Fibroblast of skin of scalp (primary cell): Measurements from ENCODE around the gene EI24. TPM values are rescaled to one million over a fixed set of nuclear protein-coding genes. Genes with fewer than 3 reads are reported as not detected.
"Not testable (repeated sequence)": the region's sequence is repeated elsewhere in the genome, so short reads cannot be mapped to it uniquely, and the experiment has no call there.

Experiments used
- DNase-seq: peaks from one replicate; pipeline ENCODE4 v3.0.0-alpha.2; 2013
- polyA plus RNA-seq, 2 experiments: library from polyadenylated mRNA; unstranded; fragments of 120-200 nt; gene quantifications; one replicate each; pipeline ENCODE4 v1.2.1, GENCODE V29; 2013; ENCODE audit not compliant: insufficient read length in 2 of 2

EI24 gene
- polyA plus RNA-seq (2013, experiment 1 of 2; ENCODE audit: insufficient read length), result 105 TPM
- polyA plus RNA-seq (2013, experiment 2 of 2; ENCODE audit: insufficient read length), result 118 TPM

DNA sequence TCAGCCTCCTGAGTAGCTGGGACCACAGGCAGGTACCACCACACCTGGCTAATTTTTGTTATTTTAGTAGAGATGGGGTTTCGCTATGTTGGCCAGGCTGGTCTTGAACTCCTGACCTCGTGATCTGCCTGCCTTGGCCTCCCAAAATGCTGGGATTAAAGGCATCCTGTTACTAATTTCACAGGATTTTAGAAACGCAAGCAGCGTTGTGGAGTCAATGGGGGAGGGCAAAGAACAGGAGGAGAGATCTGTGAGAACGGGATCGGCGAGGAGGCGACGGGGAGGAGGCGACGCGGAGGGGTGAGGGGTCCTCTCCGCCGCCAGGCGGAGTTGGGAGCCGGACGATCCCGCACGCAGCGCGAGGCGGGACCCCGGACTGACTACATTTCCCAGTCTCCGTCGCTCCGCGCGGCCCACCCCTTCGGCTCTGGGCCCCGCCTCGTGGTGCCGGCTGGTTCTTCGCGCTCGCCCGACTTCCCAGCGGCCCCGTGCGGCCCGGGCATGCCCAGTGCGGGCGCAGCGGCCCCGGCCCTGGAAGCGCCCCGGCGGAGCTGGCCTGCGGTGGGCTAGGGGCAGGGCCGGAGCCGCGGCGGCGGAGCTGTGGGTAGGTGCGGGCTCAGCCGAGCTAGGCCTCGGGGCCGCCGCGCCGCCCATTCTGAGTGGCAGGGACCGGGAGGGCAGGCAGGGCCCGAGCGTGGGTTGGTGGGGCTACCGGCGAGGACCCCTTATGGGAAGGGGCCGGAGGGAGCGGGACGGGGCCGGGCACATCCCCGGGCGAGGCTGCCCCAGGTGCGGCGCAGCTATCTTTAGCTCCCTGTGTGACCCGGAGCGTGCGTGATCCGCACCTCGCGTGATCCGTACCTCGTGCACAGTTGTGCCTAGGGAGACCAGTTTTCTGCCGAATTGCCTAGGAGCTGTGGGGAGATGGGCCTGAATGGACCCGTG, at the start of gene EI24:
Gene EI24 (plus strand): TSS at position 508 of the 945 bp plus-strand sequence. CDS start 3,051 bp downstream, outside the sequence.
- peak; percentile 95 for DNase-seq

DNA sequence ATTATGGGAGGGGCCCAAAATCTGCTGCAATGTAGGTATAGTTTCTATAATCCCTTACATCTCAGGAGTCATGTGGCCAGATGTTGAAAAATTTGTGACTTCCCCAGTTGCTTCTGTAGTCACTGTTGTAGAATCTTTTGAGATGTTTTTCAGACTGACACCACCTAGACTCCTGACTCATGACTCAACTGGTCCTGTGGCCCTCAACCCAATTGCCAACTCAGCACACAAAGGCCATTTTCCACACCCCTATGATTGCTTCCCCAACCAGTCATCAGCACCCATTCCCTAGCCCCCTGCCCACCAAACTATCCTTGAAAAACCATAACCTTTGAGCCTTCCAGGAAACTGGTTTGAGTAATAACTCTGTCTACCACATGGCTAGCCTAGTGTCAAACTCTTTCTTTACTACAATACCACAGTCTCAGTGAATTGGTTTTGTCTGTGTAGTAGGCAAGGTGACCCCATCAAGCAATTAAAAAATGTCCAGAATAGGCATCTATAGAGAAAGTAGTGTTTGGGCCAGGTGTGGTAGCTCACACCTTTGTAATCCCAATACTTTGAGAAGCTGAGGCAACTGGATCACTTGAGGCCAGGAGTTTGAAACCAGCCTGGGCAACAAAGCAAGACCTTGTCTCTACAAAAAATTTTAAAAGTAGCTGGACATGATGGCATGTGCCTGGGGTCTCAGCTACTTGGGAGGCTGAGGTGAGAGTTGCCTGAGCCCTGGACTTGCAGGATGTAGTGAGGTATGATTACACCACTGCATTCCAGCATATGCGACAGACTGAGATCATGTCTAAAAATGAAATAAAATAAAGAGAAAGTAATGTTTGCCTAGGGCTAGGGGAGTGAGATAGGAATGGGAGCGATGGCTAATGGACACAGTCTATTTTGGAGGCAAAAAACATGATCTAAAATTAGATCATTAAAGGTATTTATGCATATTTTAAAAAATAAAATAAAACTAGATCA, 49.1 kb upstream of the EI24 start:
- no peak for DNase-seq

DNA sequence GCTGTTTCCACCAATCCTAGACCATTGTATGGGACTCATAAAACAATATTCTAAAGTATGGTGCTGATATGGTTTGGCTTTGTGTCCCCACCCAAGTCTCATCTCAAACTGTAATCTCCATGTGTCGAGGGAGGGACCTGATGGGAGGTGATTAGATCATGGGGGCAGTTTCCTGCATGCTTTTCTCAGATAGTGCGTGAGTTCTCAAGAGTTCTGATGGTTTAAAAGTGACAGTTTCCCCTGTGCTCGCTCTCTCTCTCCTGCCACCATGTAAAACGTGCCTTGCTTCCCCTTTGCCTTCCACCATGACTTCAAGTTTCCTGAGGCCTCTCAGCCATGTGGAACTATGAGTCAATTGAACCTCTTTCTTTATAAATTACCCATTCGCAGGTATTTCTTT, 44.0 kb upstream of the EI24 start:
- DNase-seq, result no peak

DNA sequence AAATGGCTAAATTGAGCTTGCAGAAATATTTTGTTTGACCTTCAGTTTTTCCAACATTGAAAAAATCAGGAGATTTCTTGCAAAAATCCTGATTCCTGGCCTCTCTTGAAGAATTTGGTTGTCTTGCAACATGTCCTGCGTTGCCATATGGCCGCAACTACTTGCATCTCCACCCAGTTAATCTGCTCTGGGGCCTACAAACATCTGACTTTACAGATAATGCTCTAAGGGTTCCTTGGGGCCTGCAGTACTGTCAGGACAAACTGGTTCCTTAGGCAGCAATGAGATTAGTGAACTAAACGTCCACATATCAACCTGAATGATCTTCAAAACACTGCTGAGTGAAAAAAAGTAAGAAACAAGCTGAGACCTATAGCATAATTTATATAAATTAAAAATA, 36.6 kb upstream of the EI24 start:
- no peak for DNase-seq

DNA sequence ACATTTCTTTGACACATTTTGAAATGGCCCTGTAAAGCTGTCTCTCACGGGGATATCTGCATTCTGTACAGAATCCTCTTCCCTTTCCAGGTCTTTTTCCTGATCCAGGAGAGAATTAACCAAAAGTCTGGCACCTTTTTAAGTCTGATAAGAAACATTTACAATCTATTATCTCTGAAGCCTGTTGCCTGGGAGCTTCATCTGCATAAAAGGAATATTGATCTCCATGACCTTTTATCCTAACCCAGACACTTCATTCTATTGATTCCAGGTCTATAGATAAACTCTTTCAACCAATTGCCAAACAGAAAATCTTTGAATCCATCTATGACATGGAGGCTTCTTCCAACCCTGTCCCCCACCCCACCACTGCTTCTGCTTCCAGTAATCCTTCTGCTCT, 33.7 kb upstream of the EI24 start:
- no peak for DNase-seq

DNA sequence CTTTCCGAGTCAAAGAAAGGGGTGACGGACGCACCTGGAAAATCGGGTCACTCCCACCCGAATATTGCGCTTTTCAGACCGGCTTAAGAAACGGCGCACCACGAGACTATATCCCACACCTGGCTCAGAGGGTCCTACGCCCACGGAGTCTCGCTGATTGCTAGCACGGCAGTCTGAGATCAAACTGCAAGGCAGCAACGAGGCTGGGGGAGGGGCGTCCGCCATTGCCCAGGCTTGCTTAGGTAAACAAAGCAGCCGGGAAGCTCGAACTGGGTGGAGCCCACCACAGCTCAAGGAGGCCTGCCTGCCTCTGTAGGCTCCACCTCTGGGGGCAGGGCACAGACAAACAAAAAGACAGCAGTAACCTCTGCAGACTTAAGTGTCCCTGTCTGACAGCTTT, 32.4 kb upstream of the EI24 start:
- DNase-seq, result not testable (repeated sequence)

DNA sequence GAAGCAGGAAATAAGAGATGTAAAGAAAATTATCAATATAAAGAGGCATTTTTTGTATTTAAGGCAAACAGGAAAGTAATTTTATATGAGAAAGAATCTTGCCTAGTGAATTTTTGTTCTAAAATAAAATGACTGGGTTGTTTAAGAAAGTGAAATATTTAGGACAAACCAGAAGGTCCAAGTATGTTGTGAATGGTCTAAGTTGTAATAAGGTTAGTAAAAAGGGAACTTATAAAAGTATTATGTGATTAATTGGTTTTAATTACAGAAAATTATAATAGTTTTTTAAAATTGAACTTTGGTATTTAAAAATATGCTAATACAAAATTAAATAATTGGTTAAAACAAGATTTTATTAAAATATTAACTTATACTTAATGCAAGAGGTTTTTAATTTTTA, 26.6 kb upstream of the EI24 start:
- no peak for DNase-seq

DNA sequence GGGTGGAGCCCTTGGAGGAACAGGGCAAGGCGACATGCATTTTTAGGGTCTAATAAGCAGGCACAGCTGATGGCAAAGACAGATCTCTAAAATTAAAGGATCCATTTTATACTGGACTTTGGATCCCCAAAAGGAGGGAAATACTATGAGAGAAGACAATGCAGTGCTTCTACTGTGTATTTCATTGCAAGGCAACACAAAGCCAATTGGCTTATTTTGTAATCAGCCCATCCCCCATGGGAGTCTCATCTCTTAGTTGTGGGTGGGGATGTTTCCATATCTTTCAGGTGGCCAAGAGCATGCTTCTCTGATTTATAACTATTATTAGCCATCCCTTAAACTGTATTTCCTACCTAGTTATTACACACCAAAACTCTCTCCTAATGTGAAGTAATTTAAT, 18.5 kb upstream of the EI24 start:
- no peak for DNase-seq

DNA sequence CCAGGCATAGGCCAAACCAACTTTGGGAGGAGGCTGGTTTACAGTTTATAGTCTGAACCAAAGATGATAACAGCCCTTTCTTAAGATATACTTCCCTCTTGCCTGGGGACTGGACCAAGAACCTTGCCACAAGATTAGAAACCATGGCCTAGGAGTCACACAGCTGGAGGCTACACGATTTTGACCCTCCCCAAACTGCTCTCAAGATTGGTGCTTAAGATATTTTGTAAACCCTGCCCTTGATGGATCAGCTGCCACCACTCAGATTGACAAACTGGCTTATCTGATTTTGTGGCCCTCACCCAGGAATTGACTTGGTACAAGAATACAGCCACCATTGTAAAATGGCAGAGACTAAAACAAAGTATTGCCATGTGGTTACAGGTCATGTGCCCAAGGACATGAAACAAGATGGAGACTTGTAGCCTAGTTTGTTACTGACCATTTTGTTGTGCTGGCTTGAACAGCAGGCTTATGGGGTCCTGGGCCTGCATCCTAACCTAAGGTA, 17.4 kb upstream of the EI24 start:
- DNase-seq, result no peak

DNA sequence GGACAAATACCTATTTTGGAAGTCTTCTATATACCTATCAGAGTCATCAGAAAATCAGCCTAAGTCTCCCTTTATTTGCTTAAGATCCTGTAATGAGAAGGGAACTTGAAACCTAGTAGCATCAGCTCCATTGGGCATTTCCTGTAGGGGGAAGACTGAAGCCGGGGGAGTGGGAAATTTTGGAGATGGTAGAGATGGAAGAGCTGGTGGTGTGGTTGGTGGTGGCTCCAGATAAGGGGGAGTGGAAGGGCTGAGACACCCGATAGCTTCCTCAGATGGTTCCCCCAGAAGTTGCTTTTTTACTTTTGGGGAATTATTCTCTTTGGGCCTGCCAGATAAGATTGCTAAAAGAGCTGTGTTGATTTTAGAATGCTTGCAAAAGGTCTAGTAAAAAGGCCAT, 16.4 kb upstream of the EI24 start:
- DNase-seq, result no peak

DNA sequence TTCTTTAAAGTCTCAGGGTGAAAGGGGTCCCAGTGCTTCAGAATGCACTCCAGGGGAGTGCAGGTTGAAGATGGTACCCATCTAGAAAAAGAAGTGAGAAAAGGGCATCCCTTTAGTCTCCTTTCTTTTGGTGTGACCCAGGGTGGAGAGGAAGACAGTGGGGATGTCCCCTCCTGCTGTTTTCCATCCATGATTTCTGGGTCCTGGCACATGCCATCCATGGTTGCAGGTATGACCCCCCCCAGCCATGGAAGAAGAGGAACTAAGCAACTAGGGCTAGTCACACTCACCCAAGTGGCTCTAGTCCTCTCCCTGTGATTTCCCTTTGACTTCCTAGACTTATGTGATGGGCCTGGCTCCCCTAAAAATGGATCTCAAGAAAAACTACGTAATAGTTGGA, 15.9 kb upstream of the EI24 start:
- DNase-seq, result no peak

DNA sequence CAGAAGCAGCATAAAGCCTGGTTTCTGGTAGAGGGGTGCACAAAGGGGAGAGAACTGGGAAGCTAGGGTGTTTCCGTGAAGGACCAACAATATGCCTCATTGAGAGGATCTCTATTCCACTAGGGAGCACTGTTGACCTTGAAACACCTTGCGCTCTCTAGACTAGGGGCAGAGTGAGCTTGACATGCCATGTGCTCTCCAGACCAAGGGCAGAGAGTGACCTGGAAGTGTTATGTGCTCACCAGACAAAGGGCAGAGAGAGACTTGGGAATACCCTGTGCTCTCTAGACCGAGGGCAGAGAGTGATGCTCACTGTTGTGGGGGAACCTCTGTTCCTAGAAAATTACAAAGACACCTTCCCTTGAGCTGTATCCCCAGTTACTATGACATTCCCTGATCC, 15.2 kb upstream of the EI24 start:
- no peak for DNase-seq

DNA sequence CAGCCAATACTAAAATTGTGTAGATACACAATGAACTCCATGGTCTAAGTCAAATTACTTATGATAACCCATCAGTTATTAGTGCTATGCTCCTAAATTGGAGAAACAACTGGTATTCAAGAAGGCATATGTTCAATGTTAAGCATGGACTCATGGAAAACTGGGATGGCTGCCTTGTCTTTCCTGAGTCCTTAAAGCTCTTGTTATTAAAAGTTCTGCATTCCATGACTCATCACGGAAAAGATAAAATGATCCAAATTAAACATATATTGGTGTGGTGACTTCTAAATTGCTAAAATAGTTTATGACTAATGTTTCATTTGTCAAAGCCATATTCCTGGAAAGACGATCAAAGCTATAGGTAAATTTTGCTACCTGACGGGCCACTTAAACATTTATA, 9.4 kb upstream of the EI24 start:
- peak; percentile 4 for DNase-seq

DNA sequence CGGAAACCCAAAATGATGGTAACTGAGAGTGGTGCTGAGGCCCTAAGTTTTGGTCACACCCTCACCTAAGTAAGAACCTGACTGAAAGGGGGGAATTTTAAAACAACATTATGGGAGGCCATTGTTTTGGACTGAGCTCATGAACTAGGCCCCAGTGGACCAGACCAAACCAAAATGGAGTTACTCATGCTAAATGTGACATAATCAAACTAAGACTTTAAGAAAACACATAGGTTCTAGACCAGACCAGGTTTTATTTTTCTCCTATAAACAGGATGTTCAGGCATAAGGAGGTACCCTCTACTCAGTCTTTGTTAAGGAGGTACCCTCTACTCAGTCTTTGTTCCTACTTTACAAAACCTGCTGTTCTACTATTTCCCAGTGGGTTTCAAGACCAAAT, 7.4 kb upstream of the EI24 start:
- no peak for DNase-seq

DNA sequence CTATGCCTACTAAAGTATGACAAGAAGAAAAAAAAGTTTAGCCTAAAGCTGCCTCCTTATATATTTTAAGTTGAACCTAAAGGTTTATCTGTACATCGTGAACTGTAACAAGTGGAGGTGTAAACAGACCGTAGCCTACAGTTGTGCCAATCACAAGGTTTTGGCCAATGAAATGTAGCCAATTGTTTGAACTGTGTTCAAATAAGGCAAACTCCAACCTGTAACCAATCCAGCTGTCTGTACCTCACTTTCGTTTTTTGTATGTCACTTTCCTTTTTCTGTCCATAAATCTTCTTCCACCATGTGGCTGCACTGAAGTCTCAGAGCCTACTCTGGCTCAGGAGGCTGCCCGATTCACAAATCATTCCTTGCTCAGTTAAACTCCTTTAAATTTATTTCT, 6.8 kb upstream of the EI24 start:
- DNase-seq, result no peak

DNA sequence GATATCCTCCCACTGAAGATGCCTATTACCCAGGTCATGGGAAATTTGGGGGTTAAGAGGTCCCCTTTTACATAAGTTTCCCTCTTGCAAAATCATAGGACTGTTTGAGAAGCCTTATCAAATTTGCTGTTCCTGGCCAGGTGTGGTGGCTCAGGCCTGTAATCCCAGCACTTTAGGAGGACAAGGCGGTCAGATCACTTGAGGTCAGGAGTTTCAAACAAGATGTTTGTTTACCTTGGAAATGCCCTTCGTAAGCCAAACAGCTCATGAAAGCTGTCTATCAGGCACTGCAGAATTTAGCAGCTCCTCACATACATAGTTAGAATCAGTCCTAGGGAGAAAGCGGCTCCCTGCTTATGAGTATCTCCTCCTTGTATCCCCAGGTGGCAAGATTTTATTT, 4.9 kb upstream of the EI24 start:
- no peak for DNase-seq

DNA sequence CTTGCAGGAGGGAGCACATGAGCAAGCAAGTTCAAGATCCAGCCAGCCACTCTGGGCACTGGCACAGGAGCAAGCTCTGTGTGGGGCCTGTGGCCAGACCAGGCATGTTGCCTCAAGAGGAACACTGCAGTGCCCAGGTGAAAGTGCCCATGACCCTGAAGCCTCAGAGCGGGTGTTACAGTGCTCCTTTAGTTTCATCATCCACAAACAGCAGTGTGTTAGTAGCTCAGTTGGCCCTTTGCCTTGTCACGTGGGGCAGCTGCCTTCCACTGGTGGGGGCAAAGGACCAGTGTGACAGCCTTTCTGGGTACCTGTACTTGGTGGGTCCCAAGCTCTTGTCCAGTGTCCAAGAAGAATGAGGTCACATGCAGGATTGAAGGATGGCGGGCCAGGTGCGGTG, 3.0 kb upstream of the EI24 start:
- DNase-seq, result no peak

DNA sequence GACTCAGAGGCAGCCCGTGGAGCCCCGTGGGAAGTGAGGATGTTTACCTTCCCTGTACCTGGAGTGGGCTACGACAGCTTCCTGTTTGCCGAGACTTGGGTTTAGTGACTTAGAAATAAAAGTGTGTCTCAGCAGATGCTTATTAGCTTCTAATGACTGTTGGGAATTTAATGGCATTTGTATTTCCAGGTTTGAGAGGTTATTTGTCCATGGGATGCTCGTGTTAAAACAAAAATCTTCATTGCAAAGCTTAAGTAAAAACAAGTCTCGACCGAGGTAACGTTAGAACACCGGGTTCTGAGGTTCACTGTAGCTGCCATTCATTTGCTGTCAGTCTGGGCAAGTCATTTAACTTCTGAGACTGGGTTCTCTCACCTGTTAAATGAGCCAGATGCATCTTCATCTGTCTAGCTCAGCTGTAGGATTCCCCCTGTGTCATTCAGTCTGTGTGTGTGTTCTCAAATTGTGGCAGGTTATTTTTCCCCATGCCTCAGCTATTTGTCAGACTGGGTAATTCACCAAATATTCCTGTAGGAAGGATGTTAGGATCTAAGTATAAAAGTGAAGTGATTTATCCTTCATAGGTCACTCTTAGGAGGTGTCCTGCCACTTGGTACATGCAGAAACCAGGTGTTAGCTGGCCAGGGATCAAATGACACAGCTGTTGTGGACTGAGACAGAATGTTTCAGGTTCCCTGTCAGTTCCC, 791 bp downstream of the EI24 start:
- peak; percentile 5 for DNase-seq

DNA sequence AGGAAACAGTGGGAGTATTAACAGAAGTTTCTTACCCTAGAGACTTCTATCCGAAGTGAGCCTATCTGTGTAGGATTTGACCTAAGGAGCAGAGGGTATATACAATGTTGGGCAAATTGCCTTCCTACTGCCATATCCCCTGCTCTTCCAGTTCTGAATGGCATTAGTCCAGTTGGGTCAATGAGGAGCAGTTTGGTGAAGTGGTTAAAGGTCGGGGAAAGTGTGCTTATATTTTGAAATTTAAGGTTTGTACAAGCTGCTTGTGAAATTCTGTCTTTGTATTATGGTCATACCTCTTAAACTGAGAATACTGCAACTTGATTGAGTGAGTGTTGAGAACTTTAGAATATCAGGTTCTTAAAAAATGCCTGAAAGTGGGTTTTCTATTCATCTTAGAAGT, 1.7 kb downstream of the EI24 start:
- no peak for DNase-seq

DNA sequence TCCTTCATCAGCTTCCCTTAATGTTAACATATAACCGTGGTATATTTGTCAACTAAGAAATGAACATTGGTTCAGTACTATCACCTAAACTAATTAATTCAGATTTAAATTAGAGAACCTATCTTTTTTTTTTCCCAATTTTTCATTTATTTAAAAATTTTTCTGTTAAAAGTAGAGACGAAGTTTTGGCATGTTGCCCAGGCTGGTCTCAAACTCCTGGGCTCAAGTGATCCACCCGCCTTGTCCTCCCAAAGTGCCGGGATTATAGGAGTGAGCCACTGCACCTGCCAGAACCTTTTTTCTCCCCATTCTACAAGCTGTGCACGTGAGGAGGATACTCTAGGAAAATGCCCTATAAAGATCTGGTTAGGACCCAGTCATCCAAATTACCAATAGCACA, 3.6 kb downstream of the EI24 start:
- DNase-seq, result no peak

DNA sequence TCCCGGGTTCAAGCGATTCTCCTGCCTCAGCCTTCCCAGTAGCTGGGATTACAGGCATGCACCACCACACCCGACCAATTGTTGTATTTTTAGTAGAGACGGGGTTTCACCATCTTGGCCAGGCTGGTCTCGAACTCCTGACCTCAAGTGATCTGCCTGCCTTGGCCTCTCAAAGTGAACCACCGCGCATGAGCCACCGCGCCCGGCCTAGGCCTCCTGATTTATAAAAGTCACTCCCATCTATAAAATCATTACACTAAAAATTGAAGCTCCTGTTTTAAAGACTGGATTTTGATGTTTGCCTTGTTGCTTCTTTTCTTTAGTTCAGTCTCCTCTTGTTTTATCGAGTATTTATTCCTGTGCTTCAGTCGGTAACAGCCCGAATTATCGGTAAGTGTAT, 7.9 kb downstream of the EI24 start:
- not testable (repeated sequence) for DNase-seq

DNA sequence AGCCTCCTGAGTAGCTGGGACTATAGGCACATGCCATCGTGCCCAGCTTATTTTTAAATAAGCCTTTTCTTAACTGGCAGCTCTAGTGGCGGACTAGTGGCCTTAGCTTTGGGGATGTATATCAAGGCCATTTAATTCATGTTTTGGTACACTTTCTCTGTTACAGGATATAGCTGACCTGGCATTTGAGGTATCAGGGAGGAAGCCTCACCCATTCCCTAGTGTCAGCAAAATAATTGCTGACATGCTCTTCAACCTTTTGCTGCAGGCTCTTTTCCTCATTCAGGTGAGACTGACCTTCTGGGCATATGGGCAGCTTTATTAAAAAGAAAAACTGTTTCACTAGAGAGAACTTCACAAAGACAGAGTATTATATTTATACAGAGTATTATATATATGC, 9.5 kb downstream of the EI24 start:
- DNase-seq, result no peak
